H9 (cell line): ENCODE data around the gene JPH2. TPM values are rescaled to one million over a fixed set of nuclear protein-coding genes. Genes with fewer than 3 reads are reported as not detected.

Experiments
- DNase-seq: peaks from one replicate; pipeline ENCODE4 v3.0.0-alpha.2; 2017
- H2AFZ ChIP-seq: one replicate; pipeline ENCODE4 v1.6.1; 2013; ENCODE audit warnings: mild to moderate bottlenecking, low read length, control low read depth, moderate library complexity
- H2AK5ac ChIP-seq: 2 replicates; pipeline ENCODE4 v1.6.1; 2013; ENCODE audit warnings: low read length, control low read depth, mixed read lengths; ENCODE audit not compliant: insufficient read length
- H2BK120ac ChIP-seq: one replicate; pipeline ENCODE4 v1.6.1; 2013; ENCODE audit warnings: low read depth, mild to moderate bottlenecking, low read length, control low read depth, inconsistent platforms; ENCODE audit not compliant: poor library complexity, severe bottlenecking
- H2BK12ac ChIP-seq: 2 replicates; pipeline ENCODE4 v1.6.1; 2013; ENCODE audit warnings: low read length, control low read depth, mixed read lengths, low read depth; ENCODE audit not compliant: insufficient read length
- H2BK15ac ChIP-seq: 2 replicates; pipeline ENCODE4 v1.6.1; 2013; ENCODE audit warnings: low read depth, low read length, control low read depth
- H2BK20ac ChIP-seq: one replicate; pipeline ENCODE4 v1.6.1; 2013; ENCODE audit warnings: low read depth, mild to moderate bottlenecking, low read length, control low read depth, inconsistent platforms; ENCODE audit not compliant: poor library complexity, severe bottlenecking
- H2BK5ac ChIP-seq: 2 replicates; pipeline ENCODE4 v1.6.1; 2013; ENCODE audit warnings: low read length, control low read depth, mixed read lengths; ENCODE audit not compliant: insufficient read length
- H3K14ac ChIP-seq: 2 replicates; pipeline ENCODE4 v1.6.1; 2013; ENCODE audit warnings: low read length, control low read depth; ENCODE audit not compliant: insufficient read depth
- H3K18ac ChIP-seq: 2 replicates; pipeline ENCODE4 v1.6.1; 2013; ENCODE audit warnings: low read depth, mild to moderate bottlenecking, mixed read lengths, low read length, control low read depth; ENCODE audit not compliant: insufficient read length
- H3K23ac ChIP-seq: 2 replicates; pipeline ENCODE4 v1.6.1; 2013; ENCODE audit warnings: low read length, control low read depth, mixed read lengths, low read depth; ENCODE audit not compliant: insufficient read length
- H3K23me2 ChIP-seq: 2 replicates; pipeline ENCODE4 v1.6.1; 2013; ENCODE audit warnings: low read depth, mild to moderate bottlenecking, mixed read lengths, low read length, control low read depth; ENCODE audit not compliant: insufficient read length, poor library complexity, severe bottlenecking
- H3K27ac ChIP-seq: 2 replicates; pipeline ENCODE4 v1.5.1; 2013; ENCODE audit warnings: low read length, control low read depth, mixed read lengths, low read depth; ENCODE audit not compliant: insufficient read length
- H3K27me3 ChIP-seq: 2 replicates; pipeline ENCODE4 v1.6.1; 2013; ENCODE audit warnings: low read length, control low read depth, inconsistent platforms; ENCODE audit not compliant: insufficient read depth
- H3K4ac ChIP-seq: 2 replicates; pipeline ENCODE4 v1.6.1; 2013; ENCODE audit warnings: low read depth, mild to moderate bottlenecking, control low read depth, inconsistent platforms, low read length, moderate library complexity
- H3K4me1 ChIP-seq: 2 replicates; pipeline ENCODE4 v1.6.1; 2013; ENCODE audit warnings: low read length, control low read depth, inconsistent platforms; ENCODE audit not compliant: insufficient read depth
- H3K4me2 ChIP-seq: 2 replicates; pipeline ENCODE4 v1.6.1; 2013; ENCODE audit warnings: low read length, control low read depth, mixed read lengths; ENCODE audit not compliant: insufficient read length, insufficient read depth
- H3K56ac ChIP-seq: 2 replicates; pipeline ENCODE4 v1.6.1; 2013; ENCODE audit warnings: low read depth, mild to moderate bottlenecking, mixed read lengths, low read length, control low read depth; ENCODE audit not compliant: insufficient read length
- H3K79me1 ChIP-seq: 2 replicates; pipeline ENCODE4 v1.6.1; 2013; ENCODE audit warnings: low read depth, mild to moderate bottlenecking, moderate library complexity, low read length, control low read depth, inconsistent platforms; ENCODE audit not compliant: insufficient read depth, poor library complexity, severe bottlenecking
- H3K79me2 ChIP-seq: 2 replicates; pipeline ENCODE4 v1.6.1; 2013; ENCODE audit warnings: low read length, control low read depth, inconsistent platforms; ENCODE audit not compliant: insufficient read depth
- H3K9ac ChIP-seq: 2 replicates; pipeline ENCODE4 v1.6.1; 2013; ENCODE audit warnings: low read length, control low read depth, mixed read lengths; ENCODE audit not compliant: insufficient read length; ENCODE audit errors: extremely low read depth
- H3K9me3 ChIP-seq: one replicate; pipeline ENCODE4 v1.6.1; 2013; ENCODE audit warnings: low read depth, low read length, inconsistent platforms; ENCODE audit not compliant: control insufficient read depth
- H3T11ph ChIP-seq: one replicate; pipeline ENCODE4 v1.6.1; 2013; ENCODE audit warnings: mild to moderate bottlenecking, low read length, control low read depth, inconsistent platforms
- H4K20me1 ChIP-seq: one replicate; pipeline ENCODE4 v1.6.1; 2013; ENCODE audit not compliant: control insufficient read depth, insufficient read length, insufficient read depth
- H4K5ac ChIP-seq: 2 replicates; pipeline ENCODE4 v1.6.1; 2013; ENCODE audit warnings: low read depth, mild to moderate bottlenecking, mixed read lengths, low read length, control low read depth; ENCODE audit not compliant: insufficient read length
- H4K8ac ChIP-seq: replicated peaks from 2 replicates; pipeline ENCODE4 v1.6.1; 2013; ENCODE audit warnings: low read length, control low read depth, mixed read lengths, low read depth; ENCODE audit not compliant: insufficient read length
- H4K91ac ChIP-seq: 2 replicates; pipeline ENCODE4 v1.6.1; 2013; ENCODE audit warnings: low read depth, mild to moderate bottlenecking, moderate library complexity, mixed read lengths, low read length, control low read depth; ENCODE audit not compliant: insufficient read length
- H3K27ac Mint-ChIP-seq, 3 experiments: 2 replicates in 2 of 3; 3 replicates in 1 of 3; pipeline ENCODE4 v1.8.0; 2020 to 2021; ENCODE audit warnings: mixed read lengths in 3 of 3, mild to moderate bottlenecking in 1 of 3, moderate library complexity in 1 of 3
- H3K27me3 Mint-ChIP-seq: 2 replicates; pipeline ENCODE4 v1.8.0; 2021; ENCODE audit warnings: low read depth, mild to moderate bottlenecking, moderate library complexity, mixed read lengths
- H3K36me3 Mint-ChIP-seq, 3 experiments: 2 replicates in 2 of 3; 3 replicates in 1 of 3; pipeline ENCODE4 v1.8.0; 2020 to 2021; ENCODE audit warnings: low read depth in 3 of 3, mixed read lengths in 3 of 3; ENCODE audit not compliant: insufficient read depth in 1 of 3
- H3K4me1 Mint-ChIP-seq, 2 experiments: 2 replicates each; pipeline ENCODE4 v1.8.0; 2020; ENCODE audit warnings: mixed read lengths in 2 of 2
- H3K4me3 Mint-ChIP-seq, 2 experiments: 2 replicates in 1 of 2; 3 replicates in 1 of 2; pipeline ENCODE4 v1.8.0; 2020 to 2021; ENCODE audit warnings: mild to moderate bottlenecking in 2 of 2, mixed read lengths in 2 of 2, moderate library complexity in 1 of 2
- H3K9me3 Mint-ChIP-seq, 2 experiments: 2 replicates in 1 of 2; 3 replicates in 1 of 2; pipeline ENCODE4 v1.8.0; 2020; ENCODE audit warnings: mild to moderate bottlenecking in 2 of 2, mixed read lengths in 2 of 2, moderate library complexity in 1 of 2
- CTCF ChIP-seq: fragments of 200-600 bp; sonication (generic); conservative IDR thresholded peaks from 3 replicates; pipeline ENCODE4 v1.8.0; 2021; ENCODE audit warnings: antibody characterized with exemption, mild to moderate bottlenecking
- WGBS: extraction: QIAGEN DNeasy Blood & Tissue Kit; methylation state at CpG from one replicate; pipeline ENCODE4 v1.1.7; 2013; ENCODE audit warnings: missing lambda C conversion rate, low lambda C conversion rate, mixed read lengths; ENCODE audit not compliant: insufficient read length; ENCODE audit errors: extremely low coverage; 5-methylcytosine and 5-hydroxymethylcytosine counted together
- total RNA-seq: library from RNA; stranded (reverse); gene quantifications from 2 replicates; pipeline ENCODE4 v1.2.1, GENCODE V29; 2021

JPH2 gene
- total RNA-seq, 1 experiment from 2014 or later, result 0.31 TPM

DNA sequence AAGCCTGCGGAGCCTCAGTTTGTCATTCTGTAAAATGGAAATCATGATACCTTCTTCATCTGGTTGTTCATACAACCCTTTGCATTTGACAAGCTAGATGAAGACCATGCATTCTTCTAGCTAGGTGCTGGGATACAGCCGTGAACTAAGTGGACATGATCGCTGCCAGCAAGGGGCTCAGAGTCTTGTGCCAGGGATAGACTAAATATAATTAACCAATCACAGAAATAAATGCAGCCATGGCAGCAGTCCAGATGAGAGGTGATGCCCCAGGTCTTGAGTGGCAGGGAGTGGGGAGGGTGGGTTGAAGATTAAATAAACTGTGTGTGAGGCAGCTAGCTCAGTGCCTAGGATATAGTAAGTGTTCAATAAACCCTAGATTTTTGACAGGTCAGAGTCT, 19.3 kb downstream of the JPH2 start:
- H3K4me1 Mint-ChIP-seq, result peaks cover 2 to 19% of the 10 kb centered on the region in 2 experiments
- H3K27ac Mint-ChIP-seq, result no peak overlapping the region
- H3K56ac ChIP-seq, result no peak overlapping the region

More for the DNA sequence above, 19.3 kb downstream of the JPH2 start:
- H3K27me3 Mint-ChIP-seq, result peaks cover 8% of the 10 kb centered on the region
- Histone ChIP-seq H2BK15ac (no peak overlapping the region), H3K9ac (no peak overlapping the region), H3K4me2 (no peak overlapping the region), H3K14ac (no peak overlapping the region), H3K9me3 (no peaks in the 10 kb centered on the region), H2AFZ (no peak overlapping the region), H2BK5ac (no peak overlapping the region), H3K79me1 (no peaks in the 10 kb centered on the region), H2BK120ac (no peak overlapping the region), H3K4ac (no peak overlapping the region), H2AK5ac (no peak overlapping the region), H4K5ac (no peak overlapping the region), H3K18ac (no peak overlapping the region), H3T11ph (no peak overlapping the region), H3K4me1 (no peaks in the 10 kb centered on the region), H2BK12ac (no peak overlapping the region), H2BK20ac (no peak overlapping the region), H3K23ac (no peak overlapping the region), H4K8ac (no peak overlapping the region), H4K91ac (no peak overlapping the region), H4K20me1 (no peaks in the 10 kb centered on the region), H3K79me2 (no peaks in the 10 kb centered on the region), H3K27ac (no peak overlapping the region), H3K27me3 (no peaks in the 10 kb centered on the region), H3K23me2 (no peaks in the 10 kb centered on the region)
- H3K36me3 Mint-ChIP-seq, result no peaks in the 10 kb centered on the region
- H3K4me3 Mint-ChIP-seq, result no peak overlapping the region
- TF ChIP-seq CTCF, result no peak
- peaks cover 0 to 2% of the 10 kb centered on the region in 2 experiments; a peak in 1 of 5 replicates for H3K9me3 Mint-ChIP-seq
- no CpG with 5 or more reads among the region's 3 CpGs for WGBS
- no peak for DNase-seq
